Effector memory CD4-positive, alpha-beta T cell (primary cell): ENCODE measurements around the gene CLIC2.

Experiments
- DNase-seq, 3 donors: peaks; one replicate each; pipeline ENCODE4 v3.0.0-alpha.2; 2020
- H3K27ac ChIP-seq: 2 replicates; pipeline ENCODE4 v1.7.0; 2013; ENCODE audit warnings: mild to moderate bottlenecking, low read length, moderate library complexity; ENCODE audit not compliant: insufficient read depth, poor library complexity, severe bottlenecking
- H3K27me3 ChIP-seq: replicated peaks from 2 replicates; pipeline ENCODE4 v1.7.0; 2013; ENCODE audit warnings: mild to moderate bottlenecking, low read length; ENCODE audit not compliant: insufficient read depth, control insufficient read depth, poor library complexity, severe bottlenecking
- H3K36me3 ChIP-seq: 2 replicates; pipeline ENCODE4 v1.7.0; 2013; ENCODE audit warnings: mild to moderate bottlenecking, low read length, moderate library complexity; ENCODE audit not compliant: control insufficient read depth, insufficient read depth
- H3K4me1 ChIP-seq: 2 replicates; pipeline ENCODE4 v1.7.0; 2013; ENCODE audit warnings: low read length, mild to moderate bottlenecking; ENCODE audit not compliant: control insufficient read depth, insufficient read depth, poor library complexity, severe bottlenecking
- H3K4me3 ChIP-seq: 2 replicates; pipeline ENCODE4 v1.7.0; 2013; ENCODE audit warnings: low read length, low read depth, mild to moderate bottlenecking; ENCODE audit not compliant: insufficient read depth, poor library complexity, severe bottlenecking
- H3K9me3 ChIP-seq: 2 replicates; pipeline ENCODE4 v1.7.0; 2013; ENCODE audit warnings: mild to moderate bottlenecking, low read length, moderate library complexity; ENCODE audit not compliant: control insufficient read depth

The CLIC2 gene

DNA sequence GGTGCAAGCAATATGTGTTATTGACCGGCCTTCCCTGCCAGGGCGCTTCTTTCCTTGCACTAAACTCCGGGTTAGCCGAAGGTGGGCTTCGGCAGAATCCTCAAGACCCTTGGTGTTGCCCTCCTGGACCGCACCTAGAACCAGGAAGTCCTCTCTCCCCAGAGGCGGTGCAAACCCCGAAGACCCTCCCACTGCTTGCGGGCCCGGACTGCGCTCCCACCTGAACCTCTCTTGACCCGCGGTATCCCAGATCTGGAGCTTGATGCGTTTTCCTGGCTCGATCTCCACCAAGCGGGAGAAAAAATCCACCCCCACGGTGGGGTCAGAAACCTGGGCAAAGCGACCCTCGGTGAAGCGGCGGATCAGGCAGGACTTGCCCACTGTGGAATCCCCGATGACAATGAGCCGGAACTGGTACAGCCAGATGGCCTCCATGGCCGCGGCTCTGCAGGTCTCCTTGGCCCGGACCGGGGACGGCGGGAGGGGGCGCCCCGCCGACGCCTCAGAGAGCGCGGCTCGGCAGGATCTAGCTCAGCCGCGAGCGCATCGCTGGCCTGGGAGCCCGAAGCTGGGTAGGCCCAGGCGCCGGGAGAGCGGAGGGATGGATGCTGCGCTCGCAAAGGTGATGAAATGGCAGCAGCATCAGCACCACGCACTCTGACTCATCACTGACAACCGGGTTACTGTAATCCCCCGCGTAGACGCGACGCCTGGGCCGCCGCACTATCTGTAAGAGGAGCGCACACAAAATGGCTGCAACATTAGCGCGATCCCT is 70.4 kb downstream of the CLIC2 start, which contains the start of gene RAB39B:
Gene RAB39B (minus strand): TSS at position 638 of the 775 bp plus-strand sequence. CDS start 203 bp downstream, at position 435.
- peaks cover 3% of the 10 kb centered on the region for H3K4me1 ChIP-seq
- H3K36me3 ChIP-seq = no peaks in the 10 kb centered on the region
- peak; percentile 28 to 54 (median 49) for DNase-seq
- peak within 1 kb of the TSS; percentile 63 for H3K4me3 ChIP-seq
- H3K27ac ChIP-seq = peak within 1 kb of the TSS; percentile 91
- H3K27me3 ChIP-seq = no peaks in the 10 kb centered on the region
- H3K9me3 ChIP-seq = no peaks in the 10 kb centered on the region

- peak overlapping the region; percentile 63 for H3K4me3 ChIP-seq
- H3K27me3 ChIP-seq = no peaks in the 10 kb centered on the region
- H3K4me1 ChIP-seq = peaks cover 3% of the 10 kb centered on the region
- peak overlapping the region; percentile 91 for H3K27ac ChIP-seq
- H3K36me3 ChIP-seq = no peaks in the 10 kb centered on the region
- H3K9me3 ChIP-seq = no peaks in the 10 kb centered on the region
- no peak for DNase-seq
Observed at GRCh38 chrX:155262970-155263754, 71.3 kb downstream of the CLIC2 start.

- DNase-seq = no peak
Observed at GRCh38 chrX:155259752-155260151, 74.7 kb downstream of the CLIC2 start.

DNA sequence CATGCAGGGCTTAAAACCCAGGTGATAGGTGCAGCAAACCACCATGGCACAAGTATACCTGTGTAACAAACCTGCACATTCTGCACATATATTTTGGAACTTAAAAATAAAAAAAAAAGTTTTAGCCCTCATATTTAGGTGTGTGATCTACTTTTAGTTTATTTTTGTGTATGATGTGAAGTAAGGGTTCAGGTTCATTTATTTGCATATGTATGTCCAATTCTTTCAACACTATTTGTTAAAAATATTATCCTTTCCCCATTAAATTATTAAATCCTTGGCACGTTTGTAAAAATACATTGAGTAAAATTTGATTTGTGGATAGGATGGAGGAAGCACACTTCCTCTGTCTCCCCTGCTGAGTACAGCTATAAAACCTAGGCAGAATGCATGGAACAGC is 83.0 kb downstream of the CLIC2 start:
- H3K4me1 ChIP-seq = no peaks in the 10 kb centered on the region
- H3K9me3 ChIP-seq = no peaks in the 10 kb centered on the region
- H3K27me3 ChIP-seq = no peaks in the 10 kb centered on the region
- H3K36me3 ChIP-seq = no peaks in the 10 kb centered on the region
- no peak overlapping the region for H3K27ac ChIP-seq
- H3K4me3 ChIP-seq = no peak overlapping the region
- DNase-seq = no peak

More at GRCh38 chrX:155259752-155260151, 74.7 kb downstream of the CLIC2 start:
- H3K9me3 ChIP-seq = no peaks in the 10 kb centered on the region
- peaks cover 3% of the 10 kb centered on the region for H3K4me1 ChIP-seq
- H3K27me3 ChIP-seq = no peaks in the 10 kb centered on the region
- H3K27ac ChIP-seq = no peak overlapping the region
- no peaks in the 10 kb centered on the region for H3K36me3 ChIP-seq
- H3K4me3 ChIP-seq = no peak overlapping the region

GRCh38 chrX:155247497-155247896 is 86.9 kb downstream of the CLIC2 start:
- no peak overlapping the region for H3K4me3 ChIP-seq
- DNase-seq = no peak
- H3K27ac ChIP-seq = no peak overlapping the region
- no peaks in the 10 kb centered on the region for H3K4me1 ChIP-seq
- H3K9me3 ChIP-seq = no peaks in the 10 kb centered on the region
- H3K27me3 ChIP-seq = no peaks in the 10 kb centered on the region
- H3K36me3 ChIP-seq = no peaks in the 10 kb centered on the region

- no peak overlapping the region for H3K4me3 ChIP-seq
- no peak for DNase-seq
- no peaks in the 10 kb centered on the region for H3K4me1 ChIP-seq
- H3K9me3 ChIP-seq = no peaks in the 10 kb centered on the region
- no peaks in the 10 kb centered on the region for H3K36me3 ChIP-seq
- H3K27ac ChIP-seq = no peak overlapping the region
- no peaks in the 10 kb centered on the region for H3K27me3 ChIP-seq
Observed at GRCh38 chrX:155246748-155247147, 87.7 kb downstream of the CLIC2 start.

- H3K27me3 ChIP-seq = no peaks in the 10 kb centered on the region
- H3K27ac ChIP-seq = no peak overlapping the region
- peaks cover 7% of the 10 kb centered on the region for H3K36me3 ChIP-seq
- no peaks in the 10 kb centered on the region for H3K9me3 ChIP-seq
- no peaks in the 10 kb centered on the region for H3K4me1 ChIP-seq
- no peak overlapping the region for H3K4me3 ChIP-seq
- no peak for DNase-seq
Observed at GRCh38 chrX:155242300-155242699, 92.1 kb downstream of the CLIC2 start.

DNA sequence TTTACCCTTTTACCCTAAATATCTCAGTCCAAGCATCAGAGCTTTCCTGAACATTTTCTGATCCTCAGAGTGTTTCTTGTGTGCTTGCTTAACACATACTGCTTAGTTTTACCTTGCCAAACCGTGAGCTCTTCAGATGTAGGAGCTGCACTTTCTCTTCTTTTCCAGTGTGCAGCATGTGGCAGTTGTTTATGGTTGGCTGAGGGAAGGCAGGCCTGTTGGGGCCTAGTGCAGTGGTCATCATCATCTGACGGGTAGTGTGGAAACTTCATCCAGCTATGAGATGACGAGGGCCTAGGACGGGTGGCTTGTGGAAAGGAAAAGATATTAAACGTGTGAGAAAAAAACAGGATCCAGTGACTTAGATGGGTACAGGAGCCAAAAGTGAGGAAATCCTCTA is 96.7 kb downstream of the CLIC2 start:
- Histone ChIP-seq H3K27ac (no peak overlapping the region), H3K36me3 (peaks cover 14% of the 10 kb centered on the region), H3K9me3 (no peaks in the 10 kb centered on the region), H3K4me1 (no peaks in the 10 kb centered on the region), H3K27me3 (no peaks in the 10 kb centered on the region), H3K4me3 (no peak overlapping the region)
- DNase-seq = no peak

DNA sequence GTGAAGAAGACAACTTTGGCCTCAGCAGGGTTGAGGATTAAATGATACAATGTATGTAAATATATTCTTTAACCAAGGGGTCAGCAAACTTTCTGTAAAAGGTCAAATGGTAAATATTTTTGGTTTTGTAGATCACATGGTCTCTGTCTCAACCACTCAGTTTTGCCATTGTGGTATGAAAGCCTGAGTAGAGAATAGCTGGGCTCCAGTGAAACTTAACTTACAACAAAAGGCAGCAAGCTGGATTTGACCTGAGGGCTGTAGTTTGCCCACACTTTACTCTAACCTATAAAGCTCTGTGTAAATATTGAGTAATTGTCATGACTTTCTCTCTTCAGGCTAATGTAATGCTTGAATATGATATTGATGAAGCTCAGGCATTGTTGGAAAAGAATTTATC is 98.5 kb downstream of the CLIC2 start:
- Histone ChIP-seq H3K27me3 (no peaks in the 10 kb centered on the region), H3K36me3 (peaks cover 14% of the 10 kb centered on the region), H3K27ac (no peak overlapping the region), H3K4me1 (no peaks in the 10 kb centered on the region), H3K9me3 (no peaks in the 10 kb centered on the region), H3K4me3 (no peak overlapping the region)
- no peak for DNase-seq

DNA sequence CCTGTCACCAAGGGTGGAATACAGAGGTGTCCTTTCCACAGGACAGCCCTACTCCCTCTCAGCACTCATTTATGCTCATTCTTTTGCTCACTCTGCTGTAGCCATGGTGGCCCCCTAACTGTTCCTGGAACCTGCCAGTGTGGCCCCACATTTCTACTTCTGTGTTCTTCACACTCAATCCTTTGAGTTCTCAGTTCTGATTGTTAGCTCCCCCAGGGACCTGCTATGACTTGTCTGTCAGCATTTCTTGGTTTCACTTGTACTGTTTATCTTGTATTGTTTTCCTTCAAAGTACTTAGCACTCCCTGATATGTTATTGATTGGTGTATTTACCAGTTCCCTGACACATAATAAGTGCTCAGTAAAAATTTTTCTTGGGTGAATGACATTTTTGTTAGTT is 103.3 kb downstream of the CLIC2 start:
- Histone ChIP-seq H3K27ac (no peak overlapping the region), H3K27me3 (no peaks in the 10 kb centered on the region), H3K4me1 (no peaks in the 10 kb centered on the region), H3K36me3 (peaks cover 18% of the 10 kb centered on the region), H3K9me3 (no peaks in the 10 kb centered on the region), H3K4me3 (no peak overlapping the region)
- no peak for DNase-seq
